B cell (primary cell): ENCODE results near the gene HEPN1. TPM values are rescaled to one million over a fixed set of nuclear protein-coding genes. Genes with fewer than 3 reads are reported as not detected.

ENCODE experiments used
- ATAC-seq: fragments of 200-7000 bp; cut with Tn5 transposase; one replicate; pipeline ENCODE4 v1.10.0; 2021; ENCODE audit warnings: low read depth, mild to moderate bottlenecking, moderate number of reproducible peaks, moderate library complexity
- CTCF ChIA-PET: fragments of 350-600 bp; sonication (Branson Sonifier 250); formaldehyde crosslinking; loops from one replicate; lab custom pipeline; 2021; ENCODE audit warnings: antibody characterized with exemption, inconsistent platforms; lab: Charles Lee
- POLR2A ChIA-PET: fragments of 350-600 bp; sonication (Branson Sonifier 250); formaldehyde crosslinking; loops from one replicate; lab custom pipeline; 2021; ENCODE audit warnings: antibody characterized with exemption; lab: Charles Lee
- DNase-seq: peaks from one replicate; pipeline ENCODE4 v3.0.0; 2013
- H2AFZ ChIP-seq: 2 replicates; pipeline ENCODE4 v1.6.1; 2012; ENCODE audit warnings: mild to moderate bottlenecking, low read depth, low read length; ENCODE audit not compliant: insufficient read depth, poor library complexity, severe bottlenecking
- H3K27ac ChIP-seq, 2 donors: 1 replicate in 1 of 2; 2 replicates in 1 of 2; pipeline ENCODE4 v1.5.1; 2012 to 2013; ENCODE audit warnings: low read length in 2 of 2, mild to moderate bottlenecking in 2 of 2, moderate library complexity in 1 of 2
- H3K27me3 ChIP-seq, 4 experiments: fragments of 200-600 bp in 1 of 4; sonication (generic) in 1 of 4; replicated peaks in 1 of 4; 1 replicate in 2 of 4; 2 replicates in 2 of 4; pipeline versions ENCODE4 v1.6.1 to v1.7.0; 2013 to 2016; ENCODE audit warnings: low read length in 3 of 4, mild to moderate bottlenecking in 2 of 4, mixed read lengths in 1 of 4, moderate library complexity in 1 of 4; ENCODE audit not compliant: insufficient read depth in 4 of 4, control insufficient read depth in 3 of 4; ENCODE audit errors: control extremely low read depth in 1 of 4
- H3K36me3 ChIP-seq, 2 experiments: replicated peaks in 1 of 2; 1 replicate in 1 of 2; 2 replicates in 1 of 2; pipeline versions ENCODE4 v1.6.1 to v1.7.1; 2013; ENCODE audit warnings: low read length in 1 of 2; ENCODE audit not compliant: insufficient read depth in 2 of 2, control insufficient read depth in 1 of 2; ENCODE audit errors: control extremely low read depth in 1 of 2, extremely low read depth in 1 of 2
- H3K4me1 ChIP-seq, 2 donors: fragments of 200-600 bp in 1 of 2; sonication (generic) in 1 of 2; 1 replicate in 1 of 2; 2 replicates in 1 of 2; pipeline versions ENCODE4 v1.5.1 to v1.6.1; 2013 to 2017; ENCODE audit warnings: low read length in 2 of 2; ENCODE audit not compliant: control insufficient read depth in 2 of 2, insufficient read depth in 2 of 2
- H3K4me2 ChIP-seq: replicated peaks from 2 replicates; pipeline ENCODE3; 2012; ENCODE audit warnings: mild to moderate bottlenecking, low read depth, low read length; ENCODE audit not compliant: poor library complexity, severe bottlenecking
- H3K4me3 ChIP-seq, 5 experiments: fragments of 200-600 bp in 1 of 5; sonication (generic) in 1 of 5; 1 replicate in 3 of 5; 2 replicates in 2 of 5; pipeline versions ENCODE4 v1.5.1 to v1.7.0; 2011 to 2016; ENCODE audit warnings: low read length in 4 of 5, mild to moderate bottlenecking in 4 of 5, low read depth in 2 of 5, control low read depth in 1 of 5, moderate library complexity in 1 of 5; ENCODE audit not compliant: insufficient read depth in 1 of 5; ENCODE audit errors: control extremely low read depth in 1 of 5, extremely low read depth in 1 of 5
- H3K79me2 ChIP-seq: fragments of 200-600 bp; sonication (generic); one replicate; pipeline ENCODE4 v1.6.0; 2016; ENCODE audit warnings: low read length; ENCODE audit not compliant: control insufficient read depth, insufficient read depth
- H3K9ac ChIP-seq: fragments of 200-600 bp; sonication (generic); 2 replicates; pipeline ENCODE4 v1.6.1; 2017; ENCODE audit warnings: mild to moderate bottlenecking, low read length, moderate library complexity
- H3K9me3 ChIP-seq, 3 donors: one replicate each; pipeline versions ENCODE4 v1.6.1 to v1.7.1; 2013; ENCODE audit warnings: low read length in 2 of 3; ENCODE audit not compliant: control insufficient read depth in 2 of 3, insufficient read depth in 1 of 3; ENCODE audit errors: control extremely low read depth in 1 of 3
- H4K20me1 ChIP-seq: 2 replicates; pipeline ENCODE4 v1.6.0; 2012; ENCODE audit warnings: mild to moderate bottlenecking, low read length; ENCODE audit not compliant: insufficient read depth, control insufficient read depth, poor library complexity, severe bottlenecking
- H3K27ac Mint-ChIP-seq: one replicate; pipeline ENCODE4 v1.8.0; 2021; ENCODE audit warnings: mixed read lengths
- H3K27me3 Mint-ChIP-seq: one replicate; pipeline ENCODE4 v1.8.0; 2021; ENCODE audit warnings: mixed read lengths
- H3K4me1 Mint-ChIP-seq: one replicate; pipeline ENCODE4 v1.8.0; 2021; ENCODE audit warnings: mixed read lengths
- H3K4me3 Mint-ChIP-seq: one replicate; pipeline ENCODE4 v1.8.0; 2021; ENCODE audit warnings: mixed read lengths
- H3K9me3 Mint-ChIP-seq: one replicate; pipeline ENCODE4 v1.8.0; 2022; ENCODE audit warnings: mixed read lengths; ENCODE audit not compliant: insufficient read depth
- EZH2 ChIP-seq: IDR thresholded peaks from 2 replicates; pipeline ENCODE4 v1.6.1; 2012; ENCODE audit warnings: borderline replicate concordance, low read depth, mild to moderate bottlenecking, moderate library complexity, low read length; ENCODE audit not compliant: insufficient read depth, poor library complexity, severe bottlenecking
- WGBS: methylation state at CpG from one replicate; pipeline ENCODE4 v1.1.5; 2013; ENCODE audit warnings: missing lambda C conversion rate; ENCODE audit not compliant: insufficient coverage; 5-methylcytosine and 5-hydroxymethylcytosine counted together
- intact Hi-C: fragments of 100-400 bp; cut with micrococcal nuclease; formaldehyde crosslinking; loops from one replicate; pipeline ENCODE4 v1.10.0; 2022
- polyA plus RNA-seq: library from polyadenylated mRNA; depleted of rRNA; stranded (reverse); fragments of >200 nt; gene quantifications from 2 replicates; pipeline ENCODE4 v1.2.3, GENCODE V29; 2012
- total RNA-seq, 2 donors: library from RNA; stranded (reverse); fragments of 120-200 nt in 1 of 2; gene quantifications; 1 replicate in 1 of 2; 2 replicates in 1 of 2; pipeline versions ENCODE4 v1.2.3 to v1.2.4, GENCODE V29; 2013 to 2022
- TF ChIP-seq, protein P1 (sequence below): fragments of 200-600 bp; IDR thresholded peaks from one replicate; pipeline ENCODE4 v1.8.0; 2022; ENCODE audit warnings: antibody characterized with exemption, mild to moderate bottlenecking

The HEPN1 gene
- total and polyA plus RNA-seq, 2 donors (not counting 1 experiment from before 2014, with no cell fraction given) = not detected

DNA sequence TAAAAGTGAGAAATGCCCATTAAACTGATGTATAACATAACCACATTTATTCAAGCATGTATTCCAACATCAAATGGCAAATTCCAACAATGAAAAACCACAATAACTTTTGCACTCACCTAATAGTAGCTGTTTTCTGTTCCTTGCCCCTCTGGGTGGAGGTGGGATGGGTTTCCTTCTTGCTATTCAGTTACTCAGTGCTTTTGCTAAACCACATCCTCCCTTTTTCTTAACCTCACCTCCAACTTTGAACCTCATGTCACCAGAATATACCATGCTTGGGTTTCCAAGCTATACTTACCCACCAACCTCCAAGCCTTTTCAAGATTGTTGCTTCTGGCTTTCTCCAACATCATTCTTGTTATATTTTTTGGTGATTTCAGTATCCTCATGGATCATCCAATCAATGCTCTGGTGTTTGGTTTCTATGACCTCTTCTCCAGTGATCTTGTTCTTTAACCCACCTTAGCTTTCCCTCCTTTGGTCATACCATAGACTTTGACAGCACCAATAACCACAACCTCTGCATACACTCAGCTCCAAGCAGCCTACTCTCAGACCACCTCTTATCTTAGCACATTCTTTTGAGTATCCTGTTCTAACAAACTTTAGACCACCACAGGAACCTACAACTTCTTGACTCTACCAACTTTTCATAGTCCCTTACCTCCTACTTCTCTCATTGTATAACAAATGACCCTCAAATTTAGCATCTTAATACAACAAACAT lies 31.7 kb downstream of the HEPN1 start:
- H3K79me2 ChIP-seq = no peaks in the 10 kb centered on the region
- H3K4me1 Mint-ChIP-seq = no peaks in the 10 kb centered on the region
- H3K4me3 Mint-ChIP-seq = no peak overlapping the region
- DNase-seq (no peak), ATAC-seq (no peak)
- H3K4me2 ChIP-seq = no peak overlapping the region
- no peak overlapping the region for H3K9ac ChIP-seq
- ChIA-PET POLR2A (no interaction called here), CTCF (interaction anchor here (1.3 kb wide), 1 partner anchor 8 kb away, joined by 3 read pairs; no protein-coding TSS in a partner anchor)
- H2AFZ ChIP-seq = no peak overlapping the region
- peaks cover 14% of the 10 kb centered on the region for H3K27me3 Mint-ChIP-seq
- peaks cover 11 to 15% of the 10 kb centered on the region in 2 donors for H3K4me1 ChIP-seq
- no peak overlapping the region for H3K27ac Mint-ChIP-seq
- intact Hi-C loops = loop anchor here (5.0 kb wide), 6 partner anchors 73 to 952 kb away; partner anchors contain the start of genes DDX25, EI24, PUS3 and STT3A
- no peaks in the 10 kb centered on the region for H3K36me3 ChIP-seq
- peaks cover 2 to 6% (median 3%) of the 10 kb centered on the region in 3 donors for H3K9me3 ChIP-seq
- H3K27ac ChIP-seq = no peak overlapping the region
- TF ChIP-seq, protein P1, sequence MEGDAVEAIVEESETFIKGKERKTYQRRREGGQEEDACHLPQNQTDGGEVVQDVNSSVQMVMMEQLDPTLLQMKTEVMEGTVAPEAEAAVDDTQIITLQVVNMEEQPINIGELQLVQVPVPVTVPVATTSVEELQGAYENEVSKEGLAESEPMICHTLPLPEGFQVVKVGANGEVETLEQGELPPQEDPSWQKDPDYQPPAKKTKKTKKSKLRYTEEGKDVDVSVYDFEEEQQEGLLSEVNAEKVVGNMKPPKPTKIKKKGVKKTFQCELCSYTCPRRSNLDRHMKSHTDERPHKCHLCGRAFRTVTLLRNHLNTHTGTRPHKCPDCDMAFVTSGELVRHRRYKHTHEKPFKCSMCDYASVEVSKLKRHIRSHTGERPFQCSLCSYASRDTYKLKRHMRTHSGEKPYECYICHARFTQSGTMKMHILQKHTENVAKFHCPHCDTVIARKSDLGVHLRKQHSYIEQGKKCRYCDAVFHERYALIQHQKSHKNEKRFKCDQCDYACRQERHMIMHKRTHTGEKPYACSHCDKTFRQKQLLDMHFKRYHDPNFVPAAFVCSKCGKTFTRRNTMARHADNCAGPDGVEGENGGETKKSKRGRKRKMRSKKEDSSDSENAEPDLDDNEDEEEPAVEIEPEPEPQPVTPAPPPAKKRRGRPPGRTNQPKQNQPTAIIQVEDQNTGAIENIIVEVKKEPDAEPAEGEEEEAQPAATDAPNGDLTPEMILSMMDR = no peak
- TF ChIP-seq EZH2 = no peak
- peaks cover 6% of the 10 kb centered on the region for H3K9me3 Mint-ChIP-seq
- H3K27me3 ChIP-seq = peaks cover 0 to 11% (median 2%) of the 10 kb centered on the region in 4 experiments
- H4K20me1 ChIP-seq = no peaks in the 10 kb centered on the region
- H3K4me3 ChIP-seq = no peak overlapping the region

DNA sequence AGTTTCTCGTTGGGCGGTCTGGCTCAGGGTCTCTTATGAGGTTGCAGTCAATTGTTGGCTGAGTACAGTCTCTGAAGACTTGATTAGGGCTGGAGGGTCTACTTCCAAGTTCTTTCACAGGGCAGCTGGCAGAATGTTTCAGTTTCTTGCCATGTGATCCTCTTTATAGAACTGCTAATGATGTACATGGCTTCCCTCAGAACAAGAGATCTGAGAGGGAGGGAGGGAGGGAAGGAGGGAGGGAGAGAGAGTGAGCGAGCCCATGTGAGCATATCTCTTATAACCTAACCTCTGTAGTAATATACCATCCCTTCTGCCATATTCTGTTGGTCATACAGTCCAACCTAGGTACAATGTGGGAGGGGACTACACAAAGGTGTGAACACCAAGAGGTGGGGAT lies 32.3 kb downstream of the HEPN1 start:
- 100% methylated on average over 1 of the region's 3 CpGs for whole genome bisulfite sequencing

More for the DNA sequence above, 32.3 kb downstream of the HEPN1 start:
- Histone ChIP-seq H3K4me1 (peaks cover 11 to 15% of the 10 kb centered on the region in 2 donors), H3K36me3 (no peaks in the 10 kb centered on the region), H3K9ac (no peak overlapping the region), H3K9me3 (peaks cover 2 to 6% (median 3%) of the 10 kb centered on the region in 3 donors), H3K27me3 (peaks cover 0 to 10% (median 2%) of the 10 kb centered on the region in 4 experiments), H3K27ac (no peak overlapping the region), H3K4me3 (no peak overlapping the region), H3K4me2 (no peak overlapping the region), H4K20me1 (no peaks in the 10 kb centered on the region), H2AFZ (no peak overlapping the region), H3K79me2 (no peaks in the 10 kb centered on the region)
- intact Hi-C loops = loop anchor here (5.0 kb wide), 6 partner anchors 74 to 951 kb away; partner anchors contain the start of genes DDX25, EI24, PUS3 and STT3A
- Mint-ChIP-seq H3K4me1 (no peaks in the 10 kb centered on the region), H3K9me3 (peaks cover 6% of the 10 kb centered on the region), H3K27ac (no peak overlapping the region), H3K27me3 (peaks cover 9% of the 10 kb centered on the region), H3K4me3 (no peak overlapping the region)
- DNase-seq = no peak
- CTCF ChIA-PET = no interaction called here
- POLR2A ChIA-PET = no interaction called here
- no peak for ATAC-seq
- TF ChIP-seq, protein P1 = no peak
- TF ChIP-seq EZH2 = no peak
